ENCODE data around the gene ACVR2B. TPM values are rescaled to one million over a fixed set of nuclear protein-coding genes. Genes with fewer than 3 reads are reported as not detected.

Gene ACVR2B
- total RNA-seq, 2 donors from 2014 or later, result 7.7 to 12.8 TPM

GRCh38 chr3:38473229-38473628, 19.5 kb downstream of the ACVR2B start:
- peaks cover 11% of the 10 kb centered on the region for H3K9me3 Mint-ChIP-seq
- H3K4me3 Mint-ChIP-seq, result no peak overlapping the region
- H3K27ac Mint-ChIP-seq, result peak overlapping the region; percentile 34
- H3K27me3 Mint-ChIP-seq, result no peaks in the 10 kb centered on the region
- peaks cover 19% of the 10 kb centered on the region for H3K4me1 Mint-ChIP-seq
- no peak for ATAC-seq (replicated peaks)
- no peaks in the 10 kb centered on the region for H3K36me3 Mint-ChIP-seq (ENCODE audit: low read depth)

GRCh38 chr3:38474928-38475605, 21.4 kb downstream of the ACVR2B start:
- no peak for ATAC-seq (replicated peaks)
- Mint-ChIP-seq H3K27me3 (no peaks in the 10 kb centered on the region), H3K4me1 (peaks cover 19% of the 10 kb centered on the region), H3K27ac (no peak overlapping the region), H3K4me3 (no peak overlapping the region), H3K9me3 (peaks cover under 1% of the 10 kb centered on the region), H3K36me3 (ENCODE audit: low read depth) (peaks cover 7% of the 10 kb centered on the region)

GRCh38 chr3:38475716-38476115, 22.0 kb downstream of the ACVR2B start:
- H3K27me3 Mint-ChIP-seq, result no peaks in the 10 kb centered on the region
- peaks cover 13% of the 10 kb centered on the region for H3K36me3 Mint-ChIP-seq (ENCODE audit: low read depth)
- H3K9me3 Mint-ChIP-seq, result no peaks in the 10 kb centered on the region
- H3K4me1 Mint-ChIP-seq, result peaks cover 19% of the 10 kb centered on the region
- H3K4me3 Mint-ChIP-seq, result no peak overlapping the region
- peak overlapping the region; percentile 70 for H3K27ac Mint-ChIP-seq
- ATAC-seq (replicated peaks), result no peak

- Mint-ChIP-seq H3K27ac (peak overlapping the region; percentile 70), H3K4me1 (peaks cover 19% of the 10 kb centered on the region), H3K27me3 (no peaks in the 10 kb centered on the region), H3K9me3 (no peaks in the 10 kb centered on the region), H3K36me3 (ENCODE audit: low read depth) (peaks cover 17% of the 10 kb centered on the region), H3K4me3 (no peak overlapping the region)
- ATAC-seq (replicated peaks), result no peak
Observed at GRCh38 chr3:38476157-38476756, 22.6 kb downstream of the ACVR2B start.

- H3K4me1 Mint-ChIP-seq, result peaks cover 16% of the 10 kb centered on the region
- no peak for ATAC-seq (replicated peaks)
- H3K36me3 Mint-ChIP-seq (ENCODE audit: low read depth), result peaks cover 26% of the 10 kb centered on the region
- no peaks in the 10 kb centered on the region for H3K27me3 Mint-ChIP-seq
- no peaks in the 10 kb centered on the region for H3K9me3 Mint-ChIP-seq
- no peak overlapping the region for H3K4me3 Mint-ChIP-seq
- no peak overlapping the region for H3K27ac Mint-ChIP-seq
Observed at GRCh38 chr3:38477057-38477820, 23.5 kb downstream of the ACVR2B start.

- no peaks in the 10 kb centered on the region for H3K9me3 Mint-ChIP-seq
- H3K4me1 Mint-ChIP-seq, result peaks cover 9% of the 10 kb centered on the region
- ATAC-seq (replicated peaks), result no peak
- H3K36me3 Mint-ChIP-seq (ENCODE audit: low read depth), result peaks cover 33% of the 10 kb centered on the region
- H3K27me3 Mint-ChIP-seq, result no peaks in the 10 kb centered on the region
- no peak overlapping the region for H3K27ac Mint-ChIP-seq
- no peak overlapping the region for H3K4me3 Mint-ChIP-seq
Observed at GRCh38 chr3:38477839-38478450, 24.3 kb downstream of the ACVR2B start.

GRCh38 chr3:38478901-38479300, 25.2 kb downstream of the ACVR2B start:
- Mint-ChIP-seq H3K4me1 (peaks cover 5% of the 10 kb centered on the region), H3K9me3 (no peaks in the 10 kb centered on the region), H3K27ac (no peak overlapping the region), H3K4me3 (no peak overlapping the region), H3K36me3 (ENCODE audit: low read depth) (peaks cover 43% of the 10 kb centered on the region), H3K27me3 (no peaks in the 10 kb centered on the region)
- ATAC-seq (replicated peaks), result no peak

- Mint-ChIP-seq H3K4me3 (no peak overlapping the region), H3K36me3 (ENCODE audit: low read depth) (peaks cover 44% of the 10 kb centered on the region), H3K27me3 (no peaks in the 10 kb centered on the region), H3K9me3 (no peaks in the 10 kb centered on the region), H3K4me1 (peaks cover 2% of the 10 kb centered on the region), H3K27ac (no peak overlapping the region)
- ATAC-seq (replicated peaks), result peak; percentile 78
Observed at GRCh38 chr3:38479431-38480092, 25.9 kb downstream of the ACVR2B start.

- Mint-ChIP-seq H3K4me1 (peaks cover 3% of the 10 kb centered on the region), H3K9me3 (no peaks in the 10 kb centered on the region), H3K27ac (no peak overlapping the region), H3K27me3 (no peaks in the 10 kb centered on the region), H3K36me3 (ENCODE audit: low read depth) (peaks cover 49% of the 10 kb centered on the region), H3K4me3 (no peak overlapping the region)
- no peak for ATAC-seq (replicated peaks)
Observed at GRCh38 chr3:38480093-38480445, 26.4 kb downstream of the ACVR2B start.

GRCh38 chr3:38480930-38481329, 27.2 kb downstream of the ACVR2B start:
- Mint-ChIP-seq H3K36me3 (ENCODE audit: low read depth) (peaks cover 53% of the 10 kb centered on the region), H3K4me3 (no peak overlapping the region), H3K27ac (no peak overlapping the region), H3K9me3 (no peaks in the 10 kb centered on the region), H3K27me3 (no peaks in the 10 kb centered on the region), H3K4me1 (peaks cover 4% of the 10 kb centered on the region)
- ATAC-seq (replicated peaks), result no peak

GRCh38 chr3:38482951-38483350, 29.3 kb downstream of the ACVR2B start:
- ATAC-seq (replicated peaks), result no peak
- H3K27ac Mint-ChIP-seq, result no peak overlapping the region
- H3K27me3 Mint-ChIP-seq, result no peaks in the 10 kb centered on the region
- H3K9me3 Mint-ChIP-seq, result no peaks in the 10 kb centered on the region
- H3K36me3 Mint-ChIP-seq (ENCODE audit: low read depth), result peaks cover 53% of the 10 kb centered on the region
- peaks cover 7% of the 10 kb centered on the region for H3K4me1 Mint-ChIP-seq
- H3K4me3 Mint-ChIP-seq, result no peak overlapping the region

GRCh38 chr3:38487323-38487722, 33.6 kb downstream of the ACVR2B start:
- peak overlapping the region; percentile 48 for H3K27ac Mint-ChIP-seq
- peaks cover 26% of the 10 kb centered on the region for H3K36me3 Mint-ChIP-seq (ENCODE audit: low read depth)
- no peaks in the 10 kb centered on the region for H3K27me3 Mint-ChIP-seq

GRCh38 chr3:38488949-38489348, 35.3 kb downstream of the ACVR2B start:
- ATAC-seq (replicated peaks), result no peak
- Mint-ChIP-seq H3K4me3 (no peak overlapping the region), H3K27ac (no peak overlapping the region), H3K9me3 (no peaks in the 10 kb centered on the region), H3K4me1 (peaks cover 7% of the 10 kb centered on the region), H3K27me3 (no peaks in the 10 kb centered on the region), H3K36me3 (ENCODE audit: low read depth) (peaks cover 10% of the 10 kb centered on the region)

More at GRCh38 chr3:38487323-38487722, 33.6 kb downstream of the ACVR2B start:
- Mint-ChIP-seq H3K4me3 (no peak overlapping the region), H3K4me1 (peaks cover 7% of the 10 kb centered on the region), H3K9me3 (no peaks in the 10 kb centered on the region)
- no peak for ATAC-seq (replicated peaks)

- ATAC-seq (replicated peaks), result no peak
- H3K9me3 Mint-ChIP-seq, result no peaks in the 10 kb centered on the region
- peaks cover 7% of the 10 kb centered on the region for H3K4me1 Mint-ChIP-seq
- H3K27me3 Mint-ChIP-seq, result no peaks in the 10 kb centered on the region
- peaks cover 7% of the 10 kb centered on the region for H3K36me3 Mint-ChIP-seq (ENCODE audit: low read depth)
- H3K4me3 Mint-ChIP-seq, result no peak overlapping the region
- no peak overlapping the region for H3K27ac Mint-ChIP-seq
Observed at GRCh38 chr3:38489766-38490165, 36.1 kb downstream of the ACVR2B start.

Measured in activated T-helper 17 cell treated with anti-CD3 and anti-CD28 coated beads, Interleukin-2, amount 50 U/mL, for 72 hours (primary cell).